Mesendoderm (in vitro differentiated cells): Measurements from ENCODE around the gene FAM9C.

ENCODE experiments used
- DNase-seq: peaks from one replicate; pipeline ENCODE4 v3.0.0; 2013
- H2AK5ac ChIP-seq: 2 replicates; pipeline ENCODE4 v1.6.1; 2013; ENCODE audit warnings: low read length, inconsistent platforms
- H2BK120ac ChIP-seq: 2 replicates; pipeline ENCODE4 v1.6.1; 2013; ENCODE audit warnings: low read depth, mild to moderate bottlenecking, low read length, moderate library complexity, mixed read lengths
- H2BK15ac ChIP-seq: replicated peaks from 2 replicates; pipeline ENCODE4 v1.6.1; 2013; ENCODE audit warnings: low read depth, mild to moderate bottlenecking, moderate library complexity
- H2BK5ac ChIP-seq: 2 replicates; pipeline ENCODE4 v1.6.1; 2013; ENCODE audit warnings: low read length, inconsistent platforms
- H3K18ac ChIP-seq: 2 replicates; pipeline ENCODE4 v1.6.1; 2013; ENCODE audit warnings: mild to moderate bottlenecking, low read length, mixed read lengths
- H3K23ac ChIP-seq: one replicate; pipeline ENCODE4 v1.6.1; 2013; ENCODE audit warnings: low read length
- H3K27ac ChIP-seq: 2 replicates; pipeline ENCODE4 v1.5.1; 2013; ENCODE audit warnings: low read depth, mild to moderate bottlenecking, inconsistent platforms, low read length, moderate library complexity
- H3K27me3 ChIP-seq: 2 replicates; pipeline ENCODE4 v1.6.1; 2013; ENCODE audit warnings: low read length, control low read depth, mild to moderate bottlenecking, inconsistent platforms; ENCODE audit not compliant: insufficient read depth, poor library complexity
- H3K36me3 ChIP-seq: 2 replicates; pipeline ENCODE4 v1.6.1; 2013; ENCODE audit warnings: low read length, inconsistent platforms; ENCODE audit not compliant: control insufficient read depth, insufficient read depth
- H3K4ac ChIP-seq: one replicate; pipeline ENCODE4 v1.6.1; 2013; ENCODE audit warnings: low read depth, mild to moderate bottlenecking, low read length, moderate library complexity
- H3K4me1 ChIP-seq: 2 replicates; pipeline ENCODE4 v1.6.1; 2013; ENCODE audit warnings: low read depth, low read length, inconsistent platforms; ENCODE audit not compliant: control insufficient read depth
- H3K4me2 ChIP-seq: 2 replicates; pipeline ENCODE4 v1.6.1; 2013; ENCODE audit warnings: low read length
- H3K4me3 ChIP-seq: 2 replicates; pipeline ENCODE4 v1.5.1; 2013; ENCODE audit warnings: mild to moderate bottlenecking, low read length
- H3K56ac ChIP-seq: one replicate; pipeline ENCODE4 v1.6.1; 2013; ENCODE audit warnings: low read length
- H3K79me1 ChIP-seq: 2 replicates; pipeline ENCODE4 v1.6.1; 2013; ENCODE audit warnings: low read length, inconsistent platforms
- H3K79me2 ChIP-seq: 2 replicates; pipeline ENCODE4 v1.6.1; 2013; ENCODE audit warnings: mild to moderate bottlenecking, low read length; ENCODE audit not compliant: control insufficient read depth, insufficient read depth
- H3K9ac ChIP-seq: 2 replicates; pipeline ENCODE4 v1.6.1; 2013; ENCODE audit warnings: low read length, inconsistent platforms
- H4K5ac ChIP-seq: one replicate; pipeline ENCODE4 v1.6.1; 2013; ENCODE audit warnings: low read length
- H4K8ac ChIP-seq: one replicate; pipeline ENCODE4 v1.6.1; 2013; ENCODE audit warnings: low read depth, mild to moderate bottlenecking, control low read depth, low read length, moderate library complexity
- WGBS: extraction: QIAGEN DNeasy Blood & Tissue Kit; methylation state at CpG from one replicate; pipeline ENCODE4 v1.1.7; 2013; ENCODE audit warnings: low lambda C conversion rate, missing lambda C conversion rate; ENCODE audit not compliant: insufficient coverage; ENCODE audit errors: extremely low coverage; 5-methylcytosine and 5-hydroxymethylcytosine counted together

FAM9C gene

GRCh38 chrX:12991575-12991974 lies 52.8 kb downstream of the FAM9C start:
- H3K79me2 ChIP-seq = no peaks in the 10 kb centered on the region
- no peak overlapping the region for H3K23ac ChIP-seq
- no peak overlapping the region for H2BK5ac ChIP-seq
- H2BK120ac ChIP-seq = no peak overlapping the region
- H2AK5ac ChIP-seq = no peak overlapping the region
- no peak for DNase-seq
- H3K4me3 ChIP-seq = no peak overlapping the region
- H3K79me1 ChIP-seq = no peaks in the 10 kb centered on the region
- H3K4me2 ChIP-seq = no peak overlapping the region
- H2BK15ac ChIP-seq = no peak overlapping the region
- H3K56ac ChIP-seq = no peak overlapping the region
- no peak overlapping the region for H3K9ac ChIP-seq
- H4K5ac ChIP-seq = no peak overlapping the region
- no peak overlapping the region for H4K8ac ChIP-seq
- no CpG with 5 or more reads among the region's 3 CpGs for WGBS
- H3K4ac ChIP-seq = no peak overlapping the region
- H3K27me3 ChIP-seq = no peaks in the 10 kb centered on the region
- no peaks in the 10 kb centered on the region for H3K4me1 ChIP-seq
- H3K36me3 ChIP-seq = no peaks in the 10 kb centered on the region
- H3K18ac ChIP-seq = no peak overlapping the region
- no peak overlapping the region for H3K27ac ChIP-seq

GRCh38 chrX:12989461-12989860 lies 55.0 kb downstream of the FAM9C start:
- H2BK120ac ChIP-seq = no peak overlapping the region
- no CpG with 5 or more reads among the region's 3 CpGs for WGBS

GRCh38 chrX:12988797-12989196 lies 55.6 kb downstream of the FAM9C start:
- Histone ChIP-seq H3K9ac (no peak overlapping the region), H3K18ac (no peak overlapping the region), H3K4me3 (no peak overlapping the region), H3K27ac (no peak overlapping the region), H2AK5ac (no peak overlapping the region), H3K4me1 (no peaks in the 10 kb centered on the region), H3K56ac (no peak overlapping the region), H3K79me1 (no peaks in the 10 kb centered on the region), H2BK15ac (no peak overlapping the region), H2BK5ac (no peak overlapping the region), H3K27me3 (no peaks in the 10 kb centered on the region), H2BK120ac (no peak overlapping the region), H4K5ac (no peak overlapping the region), H4K8ac (no peak overlapping the region), H3K23ac (no peak overlapping the region), H3K36me3 (no peaks in the 10 kb centered on the region), H3K79me2 (no peaks in the 10 kb centered on the region), H3K4ac (no peak overlapping the region), H3K4me2 (no peak overlapping the region)
- no CpG with 5 or more reads among the region's 7 CpGs for WGBS
- no peak for DNase-seq

More at GRCh38 chrX:12989461-12989860, 55.0 kb downstream of the FAM9C start:
- H2AK5ac ChIP-seq = no peak overlapping the region
- no peak for DNase-seq
- H2BK15ac ChIP-seq = no peak overlapping the region
- no peak overlapping the region for H3K4ac ChIP-seq
- no peak overlapping the region for H3K9ac ChIP-seq
- no peak overlapping the region for H3K4me2 ChIP-seq
- H4K8ac ChIP-seq = no peak overlapping the region
- H3K23ac ChIP-seq = no peak overlapping the region
- H3K27ac ChIP-seq = no peak overlapping the region
- no peaks in the 10 kb centered on the region for H3K79me1 ChIP-seq
- H2BK5ac ChIP-seq = no peak overlapping the region
- no peaks in the 10 kb centered on the region for H3K79me2 ChIP-seq
- no peaks in the 10 kb centered on the region for H3K27me3 ChIP-seq
- no peak overlapping the region for H3K18ac ChIP-seq
- H3K4me1 ChIP-seq = no peaks in the 10 kb centered on the region
- no peak overlapping the region for H4K5ac ChIP-seq
- no peak overlapping the region for H3K56ac ChIP-seq
- no peaks in the 10 kb centered on the region for H3K36me3 ChIP-seq
- H3K4me3 ChIP-seq = no peak overlapping the region

- H2AK5ac ChIP-seq = no peak overlapping the region
- H3K4ac ChIP-seq = no peak overlapping the region
- H3K4me3 ChIP-seq = no peak overlapping the region
- H3K79me2 ChIP-seq = no peaks in the 10 kb centered on the region
- no peak overlapping the region for H3K27ac ChIP-seq
- H3K23ac ChIP-seq = no peak overlapping the region
- no peak overlapping the region for H2BK120ac ChIP-seq
- no peaks in the 10 kb centered on the region for H3K4me1 ChIP-seq
- H4K5ac ChIP-seq = no peak overlapping the region
- no peak overlapping the region for H2BK5ac ChIP-seq
- no peak overlapping the region for H4K8ac ChIP-seq
- no peaks in the 10 kb centered on the region for H3K27me3 ChIP-seq
- H3K4me2 ChIP-seq = no peak overlapping the region
- no peak overlapping the region for H2BK15ac ChIP-seq
- H3K18ac ChIP-seq = no peak overlapping the region
- no peaks in the 10 kb centered on the region for H3K79me1 ChIP-seq
- no peak for DNase-seq
- no CpG with 5 or more reads among the region's 8 CpGs for WGBS
- H3K56ac ChIP-seq = no peak overlapping the region
- no peaks in the 10 kb centered on the region for H3K36me3 ChIP-seq
- no peak overlapping the region for H3K9ac ChIP-seq
Observed at GRCh38 chrX:12987900-12988594, 56.4 kb downstream of the FAM9C start.

GRCh38 chrX:12987340-12987739 lies 57.1 kb downstream of the FAM9C start:
- no peak overlapping the region for H2BK5ac ChIP-seq
- H3K36me3 ChIP-seq = no peaks in the 10 kb centered on the region
- H2BK120ac ChIP-seq = no peak overlapping the region
- no peak overlapping the region for H4K8ac ChIP-seq
- no peak overlapping the region for H3K27ac ChIP-seq
- no peaks in the 10 kb centered on the region for H3K4me1 ChIP-seq
- H2AK5ac ChIP-seq = no peak overlapping the region
- H3K27me3 ChIP-seq = no peaks in the 10 kb centered on the region
- no peak overlapping the region for H2BK15ac ChIP-seq
- H3K4ac ChIP-seq = no peak overlapping the region
- H3K9ac ChIP-seq = no peak overlapping the region
- no peaks in the 10 kb centered on the region for H3K79me1 ChIP-seq
- WGBS = no CpG with 5 or more reads among the region's 6 CpGs
- no peaks in the 10 kb centered on the region for H3K79me2 ChIP-seq
- no peak overlapping the region for H3K56ac ChIP-seq
- DNase-seq = no peak
- H3K4me2 ChIP-seq = no peak overlapping the region
- H3K23ac ChIP-seq = no peak overlapping the region
- H4K5ac ChIP-seq = no peak overlapping the region
- no peak overlapping the region for H3K18ac ChIP-seq
- no peak overlapping the region for H3K4me3 ChIP-seq

- no peak overlapping the region for H3K27ac ChIP-seq
- no peak overlapping the region for H4K5ac ChIP-seq
- no peaks in the 10 kb centered on the region for H3K36me3 ChIP-seq
- H3K4ac ChIP-seq = no peak overlapping the region
- no peaks in the 10 kb centered on the region for H3K79me2 ChIP-seq
- no peak overlapping the region for H3K9ac ChIP-seq
- no peaks in the 10 kb centered on the region for H3K27me3 ChIP-seq
- no CpG with 5 or more reads among the region's 2 CpGs for WGBS
- H2AK5ac ChIP-seq = no peak overlapping the region
- no peak overlapping the region for H3K56ac ChIP-seq
- H3K4me1 ChIP-seq = no peaks in the 10 kb centered on the region
- H2BK5ac ChIP-seq = no peak overlapping the region
- no peaks in the 10 kb centered on the region for H3K79me1 ChIP-seq
- no peak overlapping the region for H2BK120ac ChIP-seq
- no peak overlapping the region for H3K18ac ChIP-seq
- H2BK15ac ChIP-seq = no peak overlapping the region
- no peak overlapping the region for H3K4me3 ChIP-seq
- H3K4me2 ChIP-seq = no peak overlapping the region
- DNase-seq = no peak
- H4K8ac ChIP-seq = no peak overlapping the region
- H3K23ac ChIP-seq = no peak overlapping the region
Observed at GRCh38 chrX:12986886-12987285, 57.5 kb downstream of the FAM9C start.
